Measurements from ENCODE around the gene KRTAP9-9. TPM values are rescaled to one million over a fixed set of nuclear protein-coding genes. Genes with fewer than 3 reads are reported as not detected.

The KRTAP9-9 gene
- total RNA-seq, 1 experiment from 2014 or later: not detected

Other genes with a start within 250 kb of the KRTAP9-9 start
- not detected in 2 replicates for gene KRTAP3-1, start 246.3 kb upstream of the KRTAP9-9 start, total RNA-seq (2014; rRNA removed; shearing (Covaris generic))
- gene KRTAP1-5, start 228.2 kb upstream of the KRTAP9-9 start, total RNA-seq (2014; rRNA removed; shearing (Covaris generic)): not detected in 2 replicates
- not detected in 2 replicates for gene KRTAP1-4, start 225.2 kb upstream of the KRTAP9-9 start, total RNA-seq (2014; rRNA removed; shearing (Covaris generic))
- not detected in 2 replicates for gene KRTAP1-3, start 220.5 kb upstream of the KRTAP9-9 start, total RNA-seq (2014; rRNA removed; shearing (Covaris generic))
- gene KRTAP1-1, start 213.9 kb upstream of the KRTAP9-9 start, total RNA-seq (2014; rRNA removed; shearing (Covaris generic)): not detected in 2 replicates
- 0.48 TPM in 1 of 2 replicates, not detected in the other for gene KRTAP2-1, start 208.1 kb upstream of the KRTAP9-9 start, total RNA-seq (2014; rRNA removed; shearing (Covaris generic))
- gene KRTAP2-2, start 200.2 kb upstream of the KRTAP9-9 start, total RNA-seq (2014; rRNA removed; shearing (Covaris generic)): not detected in 2 replicates
- gene KRTAP2-3, start 195.3 kb upstream of the KRTAP9-9 start, total RNA-seq (2014; rRNA removed; shearing (Covaris generic)): not detected in 2 replicates
- gene KRTAP2-4, start 189.5 kb upstream of the KRTAP9-9 start, total RNA-seq (2014; rRNA removed; shearing (Covaris generic)): not detected in 2 replicates
- not detected in 2 replicates for gene KRTAP4-7, start 171.2 kb upstream of the KRTAP9-9 start, total RNA-seq (2014; rRNA removed; shearing (Covaris generic))
- gene KRTAP4-8, start 157.2 kb upstream of the KRTAP9-9 start, total RNA-seq (2014; rRNA removed; shearing (Covaris generic)): not detected in 2 replicates
- gene KRTAP4-16, start 153.2 kb upstream of the KRTAP9-9 start, total RNA-seq (2014; rRNA removed; shearing (Covaris generic)): not detected in 2 replicates
- not detected in 2 replicates for gene KRTAP4-9, start 150.0 kb upstream of the KRTAP9-9 start, total RNA-seq (2014; rRNA removed; shearing (Covaris generic))
- gene KRTAP4-11, start 137.0 kb upstream of the KRTAP9-9 start, total RNA-seq (2014; rRNA removed; shearing (Covaris generic)): not detected in 2 replicates
- not detected in 2 replicates for gene KRTAP4-12, start 131.2 kb upstream of the KRTAP9-9 start, total RNA-seq (2014; rRNA removed; shearing (Covaris generic))
- not detected in 2 replicates for gene KRTAP4-6, start 114.8 kb upstream of the KRTAP9-9 start, total RNA-seq (2014; rRNA removed; shearing (Covaris generic))
- not detected in 2 replicates for gene KRTAP4-5, start 105.6 kb upstream of the KRTAP9-9 start, total RNA-seq (2014; rRNA removed; shearing (Covaris generic))
- gene KRTAP4-4, start 94.6 kb upstream of the KRTAP9-9 start, total RNA-seq (2014; rRNA removed; shearing (Covaris generic)): not detected in 2 replicates
- gene KRTAP4-3, start 87.2 kb upstream of the KRTAP9-9 start, total RNA-seq (2014; rRNA removed; shearing (Covaris generic)): not detected in 2 replicates
- not detected in 2 replicates for gene KRTAP4-2, start 77.2 kb upstream of the KRTAP9-9 start, total RNA-seq (2014; rRNA removed; shearing (Covaris generic))
- gene KRTAP4-1, start 70.5 kb upstream of the KRTAP9-9 start, total RNA-seq (2014; rRNA removed; shearing (Covaris generic)): not detected in 2 replicates
- not detected in 2 replicates for gene KRTAP9-1, start 65.5 kb upstream of the KRTAP9-9 start, total RNA-seq (2014; rRNA removed; shearing (Covaris generic))
- not detected in 2 replicates for gene KRTAP9-2, start 28.7 kb upstream of the KRTAP9-9 start, total RNA-seq (2014; rRNA removed; shearing (Covaris generic))
- not detected in 2 replicates for gene KRTAP9-3, start 22.9 kb upstream of the KRTAP9-9 start, total RNA-seq (2014; rRNA removed; shearing (Covaris generic))
- not detected in 2 replicates for gene KRTAP9-8, start 17.4 kb upstream of the KRTAP9-9 start, total RNA-seq (2014; rRNA removed; shearing (Covaris generic))
- gene KRTAP9-4, start 5.7 kb upstream of the KRTAP9-9 start, total RNA-seq (2014; rRNA removed; shearing (Covaris generic)): not detected in 2 replicates
- gene KRTAP9-6, start 10.0 kb downstream of the KRTAP9-9 start, total RNA-seq (2014; rRNA removed; shearing (Covaris generic)): not detected in 2 replicates
- gene KRTAP9-7, start 20.3 kb downstream of the KRTAP9-9 start, total RNA-seq (2014; rRNA removed; shearing (Covaris generic)): not detected in 2 replicates
- gene KRTAP29-1, start 47.5 kb downstream of the KRTAP9-9 start, total RNA-seq (2014; rRNA removed; shearing (Covaris generic)): not detected in 2 replicates
- not detected in 2 replicates for gene KRTAP16-1, start 53.9 kb downstream of the KRTAP9-9 start, total RNA-seq (2014; rRNA removed; shearing (Covaris generic))
- not detected in 2 replicates for gene KRTAP17-1, start 60.3 kb downstream of the KRTAP9-9 start, total RNA-seq (2014; rRNA removed; shearing (Covaris generic))
- gene KRT33A, start 95.4 kb downstream of the KRTAP9-9 start, total RNA-seq (2014; rRNA removed; shearing (Covaris generic)): not detected in 2 replicates
- gene KRT33B, start 114.4 kb downstream of the KRTAP9-9 start, total RNA-seq (2014; rRNA removed; shearing (Covaris generic)): 0.24 TPM in 1 of 2 replicates, not detected in the other
- gene KRT34, start 126.9 kb downstream of the KRTAP9-9 start, total RNA-seq (2014; rRNA removed; shearing (Covaris generic)): not detected in 2 replicates
- not detected in 2 replicates for gene KRT31, start 142.2 kb downstream of the KRTAP9-9 start, total RNA-seq (2014; rRNA removed; shearing (Covaris generic))
- not detected in 2 replicates for gene KRT37, start 169.2 kb downstream of the KRTAP9-9 start, total RNA-seq (2014; rRNA removed; shearing (Covaris generic))
- not detected in 2 replicates for gene KRT38, start 185.6 kb downstream of the KRTAP9-9 start, total RNA-seq (2014; rRNA removed; shearing (Covaris generic))
- gene KRT32, start 212.0 kb downstream of the KRTAP9-9 start, total RNA-seq (2014; rRNA removed; shearing (Covaris generic)): not detected in 2 replicates
- not detected in 2 replicates for gene KRT35, start 225.8 kb downstream of the KRTAP9-9 start, total RNA-seq (2014; rRNA removed; shearing (Covaris generic))
- gene KRT36, start 234.5 kb downstream of the KRTAP9-9 start, total RNA-seq (2014; rRNA removed; shearing (Covaris generic)): not detected in 2 replicates

Data from RPMI7951 (cell line).